ENCODE measurements around the gene DECR2.

DECR2 gene

DNA sequence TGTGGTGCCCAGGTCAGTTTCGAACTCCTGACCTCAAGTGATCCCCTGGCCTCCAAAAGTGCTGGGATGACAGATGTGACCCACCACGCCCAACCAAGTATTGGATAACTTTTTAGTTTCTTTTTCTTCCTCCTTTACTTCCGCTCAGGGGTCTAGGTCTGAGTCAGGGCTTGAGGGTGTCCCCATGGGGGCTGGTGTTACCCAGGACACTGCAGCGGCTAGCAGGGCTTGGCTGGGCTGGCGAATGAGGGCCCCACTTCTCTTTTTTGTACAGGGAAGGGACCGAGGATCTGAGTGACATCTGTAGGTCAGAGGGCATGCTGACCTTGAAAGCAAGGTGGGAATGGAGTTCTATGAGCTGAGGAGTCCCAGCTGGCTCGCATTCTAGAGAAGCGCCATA is 48.7 kb downstream of the DECR2 start:
- H3K9ac ChIP-seq (ENCODE audit: low read length) = no peak overlapping the region
- H3K36me3 ChIP-seq (ENCODE audit: low read length) = no peaks in the 10 kb centered on the region

DNA sequence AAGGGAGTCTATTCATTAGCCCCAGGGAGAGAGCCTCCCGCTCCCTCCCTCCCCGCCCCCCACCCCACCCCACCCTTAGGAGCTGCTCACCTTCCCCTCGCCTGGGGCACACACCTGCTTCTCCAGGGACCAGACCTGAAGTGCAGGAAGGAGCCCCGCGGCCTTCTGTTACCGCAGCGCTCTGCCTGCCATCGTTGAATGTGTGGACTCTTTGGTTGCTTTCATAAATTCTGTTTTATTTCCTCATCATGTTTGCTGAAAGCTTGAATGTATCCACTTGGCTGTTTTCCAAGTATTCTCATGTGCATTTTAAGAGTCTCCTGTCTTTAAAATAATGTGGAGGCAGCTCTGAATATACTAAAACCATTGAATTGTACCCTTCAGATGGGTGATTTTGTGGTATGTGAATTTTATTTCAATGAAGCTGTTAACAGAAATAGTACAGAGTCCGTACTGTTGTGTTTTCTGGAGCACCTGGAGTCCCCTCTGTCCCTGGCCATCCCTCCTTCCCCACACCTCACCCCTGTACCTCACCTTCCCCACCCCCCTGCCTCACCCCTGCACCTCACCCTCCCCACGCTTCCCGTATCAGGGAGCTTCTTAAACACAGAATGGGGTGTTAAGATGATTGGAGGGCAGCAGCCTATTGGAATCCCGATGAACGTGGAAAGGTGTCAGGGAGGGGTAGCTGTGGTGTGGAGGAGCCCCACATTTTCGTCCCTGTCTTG is 49.3 kb downstream of the DECR2 start:
- Histone ChIP-seq H3K9me3 (ENCODE audit: insufficient read depth, low read length) (no peaks in the 10 kb centered on the region), H3K27ac (ENCODE audit: low read depth, low read length) (no peak overlapping the region), H3K79me2 (ENCODE audit: insufficient read depth, low read length) (no peaks in the 10 kb centered on the region), H3K4me2 (ENCODE audit: low read depth, low read length, poor library complexity, severe bottlenecking) (no peak overlapping the region), H3F3A (ENCODE audit: insufficient read depth) (no peaks in the 10 kb centered on the region), H4K20me1 (ENCODE audit: low read depth, low read length) (no peaks in the 10 kb centered on the region), H3K36me3 (ENCODE audit: low read length) (no peaks in the 10 kb centered on the region), H3K9ac (ENCODE audit: low read length) (no peak overlapping the region), H3K27me3 (ENCODE audit: low read length) (no peaks in the 10 kb centered on the region), H3K9me2 (replicated peaks; ENCODE audit: insufficient read depth, low read length) (no peaks in the 10 kb centered on the region), H3K4me3 (ENCODE audit: insufficient read depth, low read length, poor library complexity, severe bottlenecking) (no peak overlapping the region), H2AFZ (ENCODE audit: low read depth, low read length, severe bottlenecking) (no peak overlapping the region)
- no peak for TF ChIP-seq EZH2phosphoT487 (conservative IDR thresholded peaks at IDR 0.05; ENCODE audit: low read length)
- TF ChIP-seq, protein P1, sequence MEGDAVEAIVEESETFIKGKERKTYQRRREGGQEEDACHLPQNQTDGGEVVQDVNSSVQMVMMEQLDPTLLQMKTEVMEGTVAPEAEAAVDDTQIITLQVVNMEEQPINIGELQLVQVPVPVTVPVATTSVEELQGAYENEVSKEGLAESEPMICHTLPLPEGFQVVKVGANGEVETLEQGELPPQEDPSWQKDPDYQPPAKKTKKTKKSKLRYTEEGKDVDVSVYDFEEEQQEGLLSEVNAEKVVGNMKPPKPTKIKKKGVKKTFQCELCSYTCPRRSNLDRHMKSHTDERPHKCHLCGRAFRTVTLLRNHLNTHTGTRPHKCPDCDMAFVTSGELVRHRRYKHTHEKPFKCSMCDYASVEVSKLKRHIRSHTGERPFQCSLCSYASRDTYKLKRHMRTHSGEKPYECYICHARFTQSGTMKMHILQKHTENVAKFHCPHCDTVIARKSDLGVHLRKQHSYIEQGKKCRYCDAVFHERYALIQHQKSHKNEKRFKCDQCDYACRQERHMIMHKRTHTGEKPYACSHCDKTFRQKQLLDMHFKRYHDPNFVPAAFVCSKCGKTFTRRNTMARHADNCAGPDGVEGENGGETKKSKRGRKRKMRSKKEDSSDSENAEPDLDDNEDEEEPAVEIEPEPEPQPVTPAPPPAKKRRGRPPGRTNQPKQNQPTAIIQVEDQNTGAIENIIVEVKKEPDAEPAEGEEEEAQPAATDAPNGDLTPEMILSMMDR (IDR thresholded peaks at IDR 0.05; ENCODE audit: insufficient read depth, low read length, poor library complexity, severe bottlenecking) = no peak

More for the DNA sequence above, 48.7 kb downstream of the DECR2 start:
- Histone ChIP-seq H3K4me3 (ENCODE audit: insufficient read depth, low read length, poor library complexity, severe bottlenecking) (no peak overlapping the region), H3K27me3 (ENCODE audit: low read length) (no peaks in the 10 kb centered on the region), H3K27ac (ENCODE audit: low read depth, low read length) (no peak overlapping the region), H3F3A (ENCODE audit: insufficient read depth) (no peaks in the 10 kb centered on the region), H3K9me2 (replicated peaks; ENCODE audit: insufficient read depth, low read length) (no peaks in the 10 kb centered on the region), H3K4me2 (ENCODE audit: low read depth, low read length, poor library complexity, severe bottlenecking) (no peak overlapping the region), H4K20me1 (ENCODE audit: low read depth, low read length) (no peaks in the 10 kb centered on the region), H3K79me2 (ENCODE audit: insufficient read depth, low read length) (no peaks in the 10 kb centered on the region; the same call in 1 of the 2 replicates), H3K9me3 (ENCODE audit: insufficient read depth, low read length) (no peaks in the 10 kb centered on the region), H2AFZ (ENCODE audit: low read depth, low read length, severe bottlenecking) (no peak overlapping the region)
- TF ChIP-seq, protein P1 (IDR thresholded peaks at IDR 0.05; ENCODE audit: insufficient read depth, low read length, poor library complexity, severe bottlenecking) = no peak
- TF ChIP-seq EZH2phosphoT487 (conservative IDR thresholded peaks at IDR 0.05; ENCODE audit: low read length) = no peak

DNA sequence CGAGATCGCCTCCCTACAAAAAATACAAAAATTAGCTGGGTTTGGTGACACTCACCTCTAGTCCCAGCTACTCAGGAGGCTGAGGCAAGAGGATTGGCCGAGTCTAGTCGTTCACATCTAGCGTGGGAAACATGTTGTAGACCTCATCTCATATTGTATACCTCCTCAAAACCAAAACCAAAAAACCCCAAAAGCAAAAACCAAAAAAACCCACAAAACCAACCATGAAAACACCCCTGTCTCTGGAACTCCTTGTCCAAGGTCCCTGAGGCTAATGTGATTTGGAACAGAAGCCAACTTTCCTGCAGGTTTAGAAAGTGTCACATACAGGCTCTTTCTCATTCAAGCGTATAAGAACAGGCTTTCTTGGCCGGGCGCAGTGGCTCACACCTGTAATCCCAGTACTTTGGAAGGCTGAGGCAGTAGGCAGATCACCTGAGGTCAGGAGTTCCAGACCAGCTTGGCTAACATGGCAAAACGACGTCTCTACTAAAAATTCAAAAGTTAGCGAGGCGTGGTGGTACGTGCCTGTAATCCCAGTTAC is 52.8 kb downstream of the DECR2 start:
- Histone ChIP-seq H3K27ac (ENCODE audit: low read depth, low read length) (no peak overlapping the region), H3K9me2 (replicated peaks; ENCODE audit: insufficient read depth, low read length) (no peaks in the 10 kb centered on the region), H3K4me2 (ENCODE audit: low read depth, low read length, poor library complexity, severe bottlenecking) (no peak overlapping the region), H4K20me1 (ENCODE audit: low read depth, low read length) (no peaks in the 10 kb centered on the region), H3K27me3 (ENCODE audit: low read length) (no peaks in the 10 kb centered on the region), H3K36me3 (ENCODE audit: low read length) (no peaks in the 10 kb centered on the region), H3F3A (ENCODE audit: insufficient read depth) (no peaks in the 10 kb centered on the region), H3K9ac (ENCODE audit: low read length) (no peak overlapping the region), H3K9me3 (ENCODE audit: insufficient read depth, low read length) (no peaks in the 10 kb centered on the region), H3K4me3 (ENCODE audit: insufficient read depth, low read length, poor library complexity, severe bottlenecking) (no peak overlapping the region), H3K79me2 (ENCODE audit: insufficient read depth, low read length) (no peaks in the 10 kb centered on the region), H2AFZ (ENCODE audit: low read depth, low read length, severe bottlenecking) (no peak overlapping the region)
- TF ChIP-seq, protein P1 (IDR thresholded peaks at IDR 0.05; ENCODE audit: insufficient read depth, low read length, poor library complexity, severe bottlenecking) = no peak
- TF ChIP-seq EZH2phosphoT487 (conservative IDR thresholded peaks at IDR 0.05; ENCODE audit: low read length) = no peak

Measured in SU-DHL-6 (cell line).